Measurements from ENCODE around the gene HBS1L.

- TF ChIP-seq CTCF (IDR thresholded peaks at IDR 0.05) (no peak), POLR2A (IDR thresholded peaks at IDR 0.05) (no peak)
Measured at GRCh38 chr6:134951494-134952263, 102.9 kb downstream of the HBS1L start.

Data from tibial nerve (tissue), 3 donors.